GM21360 (cell line): ENCODE measurements around the gene SPAG16.

ENCODE experiments used
- ATAC-seq: cut with Tn5 transposase; IDR thresholded peaks from one replicate; pipeline ENCODE4 v1.9.1; 2021; ENCODE audit warnings: mild to moderate bottlenecking, moderate library complexity; ENCODE audit not compliant: unreplicated experiment

The SPAG16 gene

GRCh38 chr2:214341646-214342045, 1057.4 kb downstream of the SPAG16 start:
- no peak for ATAC-seq

- ATAC-seq: no peak
Measured at GRCh38 chr2:214358506-214358905, 1074.2 kb downstream of the SPAG16 start.

- no peak for ATAC-seq
Measured at GRCh38 chr2:214361116-214361515, 1076.9 kb downstream of the SPAG16 start.

GRCh38 chr2:214365549-214365948, 1081.3 kb downstream of the SPAG16 start:
- ATAC-seq: no peak

GRCh38 chr2:214367171-214367570, 1082.9 kb downstream of the SPAG16 start:
- no peak for ATAC-seq

GRCh38 chr2:214376618-214377285, 1092.5 kb downstream of the SPAG16 start:
- no peak for ATAC-seq

GRCh38 chr2:214377286-214377624, 1093.0 kb downstream of the SPAG16 start:
- ATAC-seq: no peak

GRCh38 chr2:214378455-214379103, 1094.3 kb downstream of the SPAG16 start:
- ATAC-seq: no peak

GRCh38 chr2:214379227-214379626, 1095.0 kb downstream of the SPAG16 start:
- no peak for ATAC-seq

GRCh38 chr2:214380681-214381080, 1096.4 kb downstream of the SPAG16 start:
- ATAC-seq: no peak

- ATAC-seq: no peak
Measured at GRCh38 chr2:214382229-214382628, 1098.0 kb downstream of the SPAG16 start.

GRCh38 chr2:214386720-214387119, 1102.5 kb downstream of the SPAG16 start:
- no peak for ATAC-seq

- ATAC-seq: no peak
Measured at GRCh38 chr2:214389334-214389733, 1105.1 kb downstream of the SPAG16 start.

- ATAC-seq: no peak
Measured at GRCh38 chr2:214393796-214394195, 1109.5 kb downstream of the SPAG16 start.

- ATAC-seq: no peak
Measured at GRCh38 chr2:214395040-214395439, 1110.8 kb downstream of the SPAG16 start.

- no peak for ATAC-seq
Measured at GRCh38 chr2:214401580-214401979, 1117.3 kb downstream of the SPAG16 start.

- ATAC-seq: no peak
Measured at GRCh38 chr2:214410128-214410775, 1126.0 kb downstream of the SPAG16 start.

- ATAC-seq: peak; percentile 67
Measured at GRCh38 chr2:214410918-214411554, 1126.8 kb downstream of the SPAG16 start, which contains the start of gene VWC2L. Gene VWC2L, plus strand, starts transcription at chr2:214411054. Its CDS starts 3,140 bp downstream, at chr2:214414194.

- ATAC-seq: no peak
Measured at GRCh38 chr2:214412679-214413078, 1128.4 kb downstream of the SPAG16 start.

GRCh38 chr2:214436470-214436869, 1152.2 kb downstream of the SPAG16 start:
- no peak for ATAC-seq

GRCh38 chr2:214450118-214450894, 1166.0 kb downstream of the SPAG16 start:
- no peak for ATAC-seq
